ENCODE data around the gene IL23R. TPM values are rescaled to one million over a fixed set of nuclear protein-coding genes. Genes with fewer than 3 reads are reported as not detected.

Gene IL23R
- polyA plus RNA-seq, 3 donors = 0.09 to 0.11 TPM; not detected in 1

DNA sequence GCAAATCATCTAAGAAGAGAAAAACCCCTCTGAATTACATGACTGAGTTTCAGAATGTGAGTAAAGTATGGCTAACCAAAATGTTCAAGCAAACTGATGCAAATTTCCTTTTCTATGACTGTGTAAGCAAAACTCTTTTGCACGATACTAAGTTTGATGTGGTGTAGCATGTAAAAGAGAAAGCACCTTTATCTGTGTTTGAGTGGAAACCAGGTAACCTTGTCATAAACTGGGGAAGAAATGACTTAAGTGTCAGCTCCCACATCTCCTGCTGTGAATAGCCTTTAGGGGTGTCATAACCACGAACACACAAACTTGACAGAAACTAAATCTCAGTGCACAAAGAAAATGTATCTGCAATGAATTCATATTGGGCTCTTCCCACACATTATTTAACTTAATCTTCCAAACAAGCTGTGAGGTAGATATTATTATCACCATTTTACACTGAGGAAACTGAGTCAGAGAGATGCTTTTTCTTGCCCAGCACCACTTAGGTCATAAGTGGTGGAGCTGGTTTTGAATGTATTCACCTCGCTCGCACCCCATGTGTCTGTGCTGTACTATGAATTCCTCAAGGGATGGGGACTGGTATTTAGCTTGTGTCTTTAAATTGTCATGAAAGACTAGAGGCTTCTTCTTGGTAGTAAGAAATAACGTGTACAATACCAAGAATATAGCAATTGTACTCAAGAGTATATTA lies 108.5 kb downstream of the IL23R start:
- no peak for DNase-seq (ENCODE audit: extremely low read depth in 1 of 11, low read depth in 9 of 11, low spot score in 4 of 11)

- DNase-seq (ENCODE audit: extremely low read depth in 1 of 11, low read depth in 9 of 11, low spot score in 4 of 11) = no peak
Measured at GRCh38 chr1:67280696-67281095, 114.4 kb downstream of the IL23R start.

DNA sequence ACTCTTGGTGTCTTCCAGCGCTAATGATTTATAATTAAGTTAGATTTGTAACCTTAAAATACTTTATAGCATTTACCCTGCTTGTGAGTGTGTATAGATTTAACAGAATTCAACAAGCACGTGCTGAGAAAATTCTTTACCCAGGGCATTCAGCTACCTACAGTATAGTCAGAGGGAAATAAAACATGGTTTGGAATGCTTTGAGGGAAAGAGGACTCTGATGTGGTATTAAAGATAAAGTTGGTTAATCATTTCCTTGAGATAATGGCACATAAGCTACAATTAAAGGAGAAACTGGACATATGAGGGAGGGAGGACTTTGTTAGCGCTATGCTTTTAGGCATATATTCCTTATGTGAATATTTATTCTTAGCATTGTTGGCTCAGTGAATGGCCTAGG lies 115.0 kb downstream of the IL23R start:
- peak in 1 of 11 donors; percentile 19 for DNase-seq (ENCODE audit: extremely low read depth in 1 of 11, low read depth in 9 of 11, low spot score in 4 of 11)

DNA sequence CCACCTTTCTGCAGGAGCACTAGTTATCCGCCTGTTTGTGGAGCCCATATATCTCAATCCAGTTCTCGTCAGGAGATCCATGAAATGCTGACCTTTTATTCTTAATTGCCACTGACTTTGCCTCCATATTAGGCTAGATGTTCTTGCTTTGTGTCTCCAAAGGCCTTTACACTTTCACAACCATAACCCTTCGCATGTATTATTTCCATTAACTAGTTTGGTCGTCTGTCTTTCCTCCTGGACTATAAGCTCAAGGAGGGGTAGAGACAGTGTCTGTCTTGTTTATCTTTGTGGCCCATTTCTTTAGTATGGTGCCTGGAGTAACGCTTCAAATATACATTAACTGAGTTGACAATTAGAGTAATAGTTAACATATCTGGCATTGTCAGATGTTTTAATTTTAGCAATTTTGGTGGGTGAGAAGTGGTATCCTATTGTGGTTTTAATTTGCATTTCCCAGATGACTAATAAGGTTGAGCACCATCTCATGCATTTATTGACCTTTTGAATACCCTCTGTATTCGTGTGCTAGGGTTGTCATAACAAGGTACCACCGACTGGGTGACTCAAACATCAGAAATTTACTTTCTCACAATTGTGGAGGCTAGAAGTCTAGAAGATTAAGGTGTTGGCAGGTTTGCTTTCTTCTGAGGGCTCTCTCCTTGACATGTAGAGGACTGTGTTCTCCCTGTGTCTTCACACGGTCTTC lies 119.7 kb downstream of the IL23R start:
- no peak for DNase-seq (ENCODE audit: extremely low read depth in 1 of 11, low read depth in 9 of 11, low spot score in 4 of 11)

DNA sequence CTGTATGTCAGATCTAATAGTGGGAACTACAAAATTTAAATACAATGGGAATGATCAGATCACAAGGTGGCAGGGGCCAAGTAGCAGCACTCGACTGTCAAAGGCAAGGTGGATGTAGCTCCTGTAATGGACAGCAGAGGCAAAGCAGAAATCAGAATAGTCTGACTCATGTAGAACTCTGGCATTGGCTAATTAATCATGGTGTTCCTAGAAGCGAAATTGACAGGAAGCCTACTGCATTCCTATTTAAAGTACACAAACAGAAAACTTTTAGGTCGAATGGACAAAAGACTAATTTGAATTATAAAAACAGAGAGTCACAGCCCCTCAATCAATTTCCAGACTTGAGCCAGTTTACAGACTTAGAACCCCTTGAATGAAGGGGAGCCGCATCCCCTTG lies 124.0 kb downstream of the IL23R start:
- DNase-seq (ENCODE audit: extremely low read depth in 1 of 11, low read depth in 9 of 11, low spot score in 4 of 11) = no peak

DNA sequence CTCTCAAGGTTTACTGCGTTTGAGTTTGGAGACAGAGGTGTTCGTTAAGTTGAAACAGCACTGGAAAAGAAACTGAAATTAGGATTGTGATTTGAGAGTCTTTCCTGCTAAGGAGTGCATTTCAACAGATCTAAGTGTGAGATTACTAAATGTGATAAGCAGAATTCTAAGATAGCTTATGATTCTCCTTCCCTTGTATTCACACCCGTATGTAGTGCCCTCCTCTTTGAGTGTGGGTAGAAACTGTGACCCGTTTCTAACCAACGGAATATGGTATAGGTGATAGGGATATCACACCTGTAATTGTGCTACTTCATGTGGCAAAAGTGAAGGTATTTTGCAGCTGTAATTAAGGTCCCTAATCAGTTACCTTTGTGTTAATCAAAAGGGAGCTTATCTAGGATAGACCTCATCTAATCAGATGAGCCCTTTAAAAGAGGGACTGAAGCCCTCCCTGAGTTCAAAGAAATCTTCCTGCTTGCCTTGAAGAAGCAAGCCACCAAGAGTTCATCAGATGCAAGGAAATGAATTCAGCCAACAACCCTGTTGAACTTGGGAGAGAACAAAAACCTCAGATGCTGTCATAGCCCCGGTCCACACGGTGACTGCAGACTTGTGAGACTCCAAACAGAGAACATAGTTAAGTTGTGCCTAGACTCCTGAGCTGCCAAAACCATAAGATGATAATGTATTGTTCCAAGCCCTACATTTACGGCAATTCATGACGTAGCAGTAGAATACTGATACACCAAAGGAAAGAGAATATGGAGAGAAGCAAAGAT lies 128.8 kb downstream of the IL23R start:
- no peak for DNase-seq (ENCODE audit: extremely low read depth in 1 of 11, low read depth in 9 of 11, low spot score in 4 of 11)

- DNase-seq (ENCODE audit: extremely low read depth in 1 of 11, low read depth in 9 of 11, low spot score in 4 of 11) = no peak
Measured at GRCh38 chr1:67298762-67299161, 132.5 kb downstream of the IL23R start.

DNA sequence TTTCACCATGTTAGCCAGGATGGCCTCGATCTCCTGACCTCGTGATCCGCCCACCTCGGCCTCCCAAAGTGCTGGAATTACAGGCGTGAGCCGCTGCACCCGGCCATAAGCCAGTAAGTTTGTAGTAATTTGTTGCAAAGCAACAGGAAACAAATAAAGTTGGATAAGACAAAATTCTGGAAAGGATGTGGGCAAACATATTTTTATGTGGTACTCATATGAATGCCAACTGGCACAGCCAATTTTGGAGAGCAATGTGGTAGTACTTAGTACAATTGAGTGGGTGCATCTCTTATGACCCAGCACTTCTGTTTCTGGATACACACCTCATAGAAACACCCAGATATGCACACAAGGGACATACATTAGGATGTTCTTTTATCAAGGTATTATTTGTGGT lies 133.0 kb downstream of the IL23R start:
- DNase-seq (ENCODE audit: extremely low read depth in 1 of 11, low read depth in 9 of 11, low spot score in 4 of 11) = no peak

- no peak for DNase-seq (ENCODE audit: extremely low read depth in 1 of 11, low read depth in 9 of 11, low spot score in 4 of 11)
Measured at GRCh38 chr1:67300561-67300960, 134.3 kb downstream of the IL23R start.

DNA sequence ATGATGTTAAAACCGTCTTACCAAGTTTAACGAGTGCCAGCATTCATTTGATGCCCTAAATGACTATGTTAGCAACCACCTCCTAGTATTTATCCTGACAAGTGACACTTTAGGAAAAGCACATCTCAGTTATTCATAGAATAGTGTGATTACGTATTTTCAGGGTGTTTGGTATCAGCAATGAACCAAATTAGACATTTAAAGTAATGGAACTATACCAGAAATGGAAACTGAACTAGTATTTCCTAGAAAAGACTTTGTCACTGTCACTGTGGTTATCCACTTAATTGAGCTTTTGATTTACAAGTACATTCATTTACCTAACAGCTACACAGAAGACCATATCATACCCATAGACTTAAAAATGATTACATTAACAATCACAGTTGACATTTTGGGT lies 137.8 kb downstream of the IL23R start:
- DNase-seq (ENCODE audit: extremely low read depth in 1 of 11, low read depth in 9 of 11, low spot score in 4 of 11) = no peak

DNA sequence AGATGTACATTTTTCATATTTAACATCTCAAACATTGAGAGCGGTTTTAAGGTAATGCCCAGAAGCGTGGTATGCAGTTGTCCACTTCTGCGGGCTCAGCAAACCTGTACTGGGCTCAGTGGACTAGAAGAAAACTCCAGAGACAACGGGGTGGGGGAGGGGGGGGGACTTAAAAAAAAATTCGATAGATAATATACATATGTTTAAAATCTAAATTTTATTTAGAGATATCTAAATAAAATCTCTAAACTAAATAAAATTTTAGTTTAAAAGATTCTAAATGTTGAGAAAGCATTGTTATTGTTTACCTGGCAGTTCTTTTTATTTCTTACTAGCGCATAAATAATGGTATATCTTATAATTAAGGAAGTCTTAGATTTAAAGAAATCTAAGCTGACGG lies 140.3 kb downstream of the IL23R start:
- no peak for DNase-seq (ENCODE audit: extremely low read depth in 1 of 11, low read depth in 9 of 11, low spot score in 4 of 11)

- DNase-seq (ENCODE audit: extremely low read depth in 1 of 11, low read depth in 9 of 11, low spot score in 4 of 11) = peak in 6 of 11 donors; percentile 5 to 18 (median 14)
Measured at GRCh38 chr1:67307251-67308060, 141.2 kb downstream of the IL23R start, which contains the start of gene IL12RB2. Gene IL12RB2, plus strand, starts transcription at chr1:67307873. Its CDS starts 12,496 bp downstream, at chr1:67320369.

GRCh38 chr1:67308136-67308535 lies 141.9 kb downstream of the IL23R start:
- no peak for DNase-seq (ENCODE audit: extremely low read depth in 1 of 11, low read depth in 9 of 11, low spot score in 4 of 11)

Other genes with a start within 250 kb of the IL23R start
- 10 to 100 TPM; 14.2 to 17.0 (median 16.2) TPM for gene DNAI4, start 241.6 kb upstream of the IL23R start, polyA plus RNA-seq (ENCODE audit: insufficient read length in 3 of 3)
- gene MIER1, start 241.5 kb upstream of the IL23R start, polyA plus RNA-seq (ENCODE audit: insufficient read length in 3 of 3) = 10 to 100 TPM; 35.1 to 41.1 (median 36.3) TPM
- gene SLC35D1, start 112.3 kb upstream of the IL23R start, polyA plus RNA-seq (ENCODE audit: insufficient read length in 3 of 3) = 10 to 100 TPM; 13.4 to 15.9 (median 14.7) TPM
- gene C1orf141, start 31.5 kb upstream of the IL23R start, polyA plus RNA-seq (ENCODE audit: insufficient read length in 3 of 3) = under 1 TPM in 2 of 3 donors, not detected in 1; 0.26 to 0.34 TPM
- under 1 TPM; 0.53 to 0.75 (median 0.70) TPM for gene IL12RB2, start 141.4 kb downstream of the IL23R start, polyA plus RNA-seq (ENCODE audit: insufficient read length in 3 of 3)

Measured in renal cortex interstitium (tissue), 11 donors.